Motor neuron (in vitro differentiated cells): ENCODE measurements around the gene USP48. TPM values are rescaled to one million over a fixed set of nuclear protein-coding genes. Genes with fewer than 3 reads are reported as not detected.
A peak's percentile ranks its signal among the peaks of the same experiment; 100 is the strongest.
"Not testable (repeated sequence)": the region's sequence is repeated elsewhere in the genome, so short reads cannot be mapped to it uniquely, and the experiment has no call there.

Experiments used
- ATAC-seq, 8 experiments: fragments of 200-7000 bp; cut with Tn5 transposase; replicated peaks in 6 of 8; 2 replicates each; pipeline ENCODE4 v1.8.0; 2021; ENCODE audit warnings: mild to moderate bottlenecking in 8 of 8, moderate library complexity in 8 of 8
- H3K27ac ChIP-seq, 2 donors: fragments of 250-450 bp; sonication (Bioruptor Pico); 2 replicates each; pipeline ENCODE4 v1.9.0; 2021; ENCODE audit warnings: antibody characterized with exemption in 2 of 2, mild to moderate bottlenecking in 2 of 2, moderate library complexity in 1 of 2
- H3K4me1 ChIP-seq, 2 donors: fragments of 250-450 bp; sonication (Bioruptor Pico); replicated peaks in 1 of 2; 2 replicates each; pipeline ENCODE4 v1.6.1; 2021; ENCODE audit warnings: antibody characterized with exemption in 2 of 2, mild to moderate bottlenecking in 2 of 2, moderate library complexity in 1 of 2
- H3K4me3 ChIP-seq, 5 donors: fragments of 250-450 bp; sonication (Bioruptor Pico); 2 replicates each; pipeline ENCODE4 v1.9.0; 2021; ENCODE audit warnings: antibody characterized with exemption in 5 of 5, mild to moderate bottlenecking in 5 of 5, moderate library complexity in 4 of 5
- WGBS, 10 experiments: fragments of 450-650 bp; shearing (Covaris generic); methylation state at CpG; one replicate each; pipeline ENCODE4 v1.0.0; 2022; 5-methylcytosine and 5-hydroxymethylcytosine counted together
- in situ Hi-C, 9 experiments: fragments of 400-800 bp; cut with MboI; loops; one replicate each; pipeline ENCODE4 v1.15.0; 2021; ENCODE audit warnings: low sequenced_read_pairs in 9 of 9, low pct_unique_long_range_greater_than_20kb in 2 of 9; ENCODE audit not compliant: unreplicated experiment in 9 of 9
- total RNA-seq, 8 experiments: library from RNA; unstranded; fragments of 300-600 nt; gene quantifications; 2 replicates each; pipeline versions ENCODE4 v1.2.3 to v1.2.4, GENCODE V29; 2022

The USP48 gene
- total RNA-seq, 8 experiments from 2014 or later = 34.1 to 84.9 (median 54.9) TPM

DNA sequence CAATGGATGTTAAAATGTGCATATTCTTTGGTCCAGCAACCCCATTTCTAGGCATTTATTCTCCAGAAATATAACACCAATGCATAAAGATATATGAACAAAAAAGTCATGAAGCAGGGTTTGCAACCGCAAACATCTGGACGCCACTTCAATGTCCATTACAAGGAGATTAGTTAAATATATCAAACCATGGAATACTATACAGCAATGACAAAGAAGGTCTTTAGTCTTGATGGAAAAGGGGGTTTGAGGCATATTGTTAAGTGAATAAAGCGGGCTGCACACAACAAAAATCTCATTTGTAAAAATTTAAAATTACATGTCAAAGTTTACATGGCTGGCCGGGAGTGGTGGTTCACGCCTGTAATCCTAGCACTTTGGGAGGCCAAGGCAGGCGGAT lies 145.4 kb downstream of the USP48 start:
- Histone ChIP-seq H3K4me1 (peaks cover 18 to 22% of the 10 kb centered on the region in 2 donors), H3K4me3 (no peak overlapping the region), H3K27ac (no peak overlapping the region)
- WGBS, 10 experiments = 71 to 100% (median 89%) methylated on average over 3 to 6 of the region's 6 CpGs; no CpG with 5 or more reads in 1 of the 10 experiments
- in situ Hi-C loops = loop anchor here in 1 of 9 experiments (25.0 kb wide), 1 partner anchor 400 kb away; no protein-coding TSS in a partner anchor
- ATAC-seq = no peak

DNA sequence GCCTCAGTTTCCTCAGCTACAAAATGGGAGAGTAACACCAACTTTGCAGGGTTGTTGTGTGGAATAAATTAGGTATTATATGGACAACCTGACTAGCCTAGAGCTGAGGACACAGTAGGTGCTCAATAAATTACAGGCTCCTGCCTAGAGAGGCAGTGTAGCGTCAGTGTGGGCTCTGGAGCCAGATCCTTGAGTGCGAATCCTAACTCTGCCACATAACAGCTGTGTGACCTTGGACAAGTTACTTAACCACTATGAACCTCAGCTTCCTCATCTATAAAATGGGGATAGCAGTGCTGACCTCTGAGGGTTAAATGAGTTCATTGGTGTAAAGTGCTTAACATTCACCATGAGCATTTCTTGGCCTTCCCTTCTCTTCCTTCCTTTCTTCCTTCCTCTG lies 146.9 kb downstream of the USP48 start:
- in situ Hi-C loops = loop anchor here in 1 of 9 experiments (25.0 kb wide), 1 partner anchor 399 kb away; no protein-coding TSS in a partner anchor
- Histone ChIP-seq H3K4me3 (no peak overlapping the region), H3K4me1 (peaks cover 18 to 27% of the 10 kb centered on the region in 2 donors), H3K27ac (no peak overlapping the region)
- 95 to 100% (median 100%) methylated on average over 1 to 2 of the region's 2 CpGs; no CpG with 5 or more reads in 6 of the 10 experiments for WGBS, 10 experiments
- no peak for ATAC-seq

DNA sequence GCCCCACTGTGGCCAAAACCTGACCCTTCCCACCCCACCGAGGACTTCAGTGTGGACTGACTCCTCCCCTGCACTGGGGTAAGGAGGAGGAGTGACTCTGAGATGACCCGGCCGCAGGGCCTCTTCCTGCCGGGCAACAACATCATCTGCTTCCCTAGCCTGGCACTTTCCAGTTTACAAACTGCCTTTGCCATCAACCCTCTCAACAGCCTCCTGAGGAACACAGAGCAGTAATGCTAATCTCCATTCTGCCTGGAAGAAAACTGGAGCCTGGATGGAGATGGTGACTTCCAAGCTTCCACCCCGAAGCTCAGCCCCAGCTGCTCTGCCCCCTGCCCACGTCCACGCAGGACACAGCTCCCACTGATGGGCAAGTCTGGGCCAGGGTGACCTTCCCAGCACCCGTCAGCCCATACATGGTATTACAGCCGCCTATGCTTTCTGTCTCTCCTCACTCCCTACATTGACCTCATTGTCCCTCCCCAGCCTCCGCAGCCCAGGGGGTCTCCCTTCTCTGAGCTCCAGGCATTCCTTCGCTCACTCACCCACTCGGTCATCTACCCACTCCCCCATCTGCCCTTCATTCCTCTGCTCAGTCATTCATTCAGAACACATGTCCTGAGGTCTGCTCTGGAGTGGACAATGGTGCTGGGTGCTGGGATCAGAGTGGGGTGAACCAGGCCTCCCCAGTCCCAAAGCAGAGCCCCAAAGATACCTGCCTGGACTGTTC lies 148.0 kb downstream of the USP48 start:
- WGBS, 10 experiments = 33 to 67% (median 49%) methylated on average over 1 to 11 of the region's 12 CpGs; no CpG with 5 or more reads in 4 of the 10 experiments
- Histone ChIP-seq H3K4me1 (peaks cover 12 to 22% of the 10 kb centered on the region in 2 donors), H3K4me3 (no peak overlapping the region), H3K27ac (no peak overlapping the region)
- in situ Hi-C loops = loop anchor here in 1 of 9 experiments (25.0 kb wide), 1 partner anchor 398 kb away; no protein-coding TSS in a partner anchor
- ATAC-seq = no peak

DNA sequence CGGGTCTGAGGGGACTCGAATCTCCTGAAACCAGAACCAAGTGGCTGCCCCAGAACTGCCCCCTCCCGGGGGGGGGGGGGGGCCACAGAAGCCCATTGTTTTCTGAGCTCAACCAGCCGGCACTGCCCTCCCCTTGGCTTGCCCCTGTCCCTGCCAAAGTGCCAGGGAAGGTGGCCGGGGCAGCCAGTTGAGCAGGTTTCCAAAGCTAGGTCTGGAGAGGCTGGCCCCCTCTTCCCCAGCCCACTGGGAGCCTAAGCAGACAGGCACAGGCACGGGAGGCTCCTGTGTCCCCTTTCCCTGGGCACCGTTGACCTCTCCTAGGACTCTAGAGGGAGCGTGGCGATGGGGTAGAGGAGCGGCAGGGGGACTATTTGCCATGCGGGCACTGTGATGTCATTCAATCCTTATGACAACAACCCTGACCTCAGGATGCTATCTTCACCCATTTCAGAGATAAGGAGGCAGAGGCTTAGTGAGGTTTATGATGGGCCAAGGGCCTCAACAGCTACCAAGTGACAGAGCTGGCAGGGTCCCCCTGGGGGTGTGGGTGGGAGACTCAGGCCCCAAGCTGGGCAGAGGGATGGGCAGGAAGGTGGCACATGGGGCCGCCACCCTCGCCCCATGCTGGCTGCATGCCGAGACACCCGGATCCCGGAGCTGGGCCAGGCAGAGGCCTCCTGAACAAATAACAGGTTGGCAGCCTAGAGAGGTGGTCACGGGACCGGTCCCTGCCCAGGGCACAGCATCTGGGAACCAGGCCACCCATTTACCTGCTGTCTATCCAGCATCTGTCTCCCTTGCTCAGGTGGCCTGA lies 148.8 kb downstream of the USP48 start:
- in situ Hi-C loops = loop anchor here in 1 of 9 experiments (25.0 kb wide), 1 partner anchor 397 kb away; no protein-coding TSS in a partner anchor
- no peak for ATAC-seq
- WGBS, 10 experiments = 46 to 86% (median 82%) methylated on average over 4 to 10 of the region's 18 CpGs; no CpG with 5 or more reads in 6 of the 10 experiments
- no peak overlapping the region for H3K4me3 ChIP-seq
- peaks cover 6 to 15% of the 10 kb centered on the region in 2 donors for H3K4me1 ChIP-seq
- H3K27ac ChIP-seq = no peak overlapping the region

DNA sequence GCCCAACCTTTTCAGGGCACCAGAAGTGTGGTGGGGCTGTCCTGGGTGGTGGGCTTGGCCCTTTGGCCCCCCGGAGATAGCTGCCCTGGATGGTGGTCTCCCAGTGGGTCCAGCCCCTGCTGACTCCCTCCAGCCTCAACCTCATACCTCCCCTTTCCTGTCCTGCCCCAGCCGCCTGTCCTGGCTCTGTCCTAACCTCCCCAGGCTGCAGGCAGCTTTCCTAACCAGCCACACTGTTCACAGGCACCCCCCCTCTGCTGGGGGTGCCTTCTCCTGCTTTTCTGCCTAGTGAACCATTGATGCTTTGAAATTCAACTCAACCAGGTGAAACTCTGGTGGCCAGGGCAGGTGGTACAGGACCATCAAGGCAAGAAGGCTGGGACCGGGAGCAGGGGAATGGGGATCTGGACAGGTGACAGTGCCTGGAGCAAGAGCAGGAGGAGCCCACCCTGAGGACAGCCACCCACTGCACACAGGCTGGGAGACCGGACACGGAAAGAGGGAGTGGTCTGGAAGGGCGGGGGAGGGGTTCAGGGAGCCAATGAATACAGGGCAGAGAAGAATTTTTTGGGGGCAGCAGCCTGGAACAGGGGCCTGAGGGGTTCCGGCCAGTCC lies 149.7 kb downstream of the USP48 start:
- Histone ChIP-seq H3K4me3 (no peak overlapping the region), H3K4me1 (peaks cover 0 to 9% of the 10 kb centered on the region in 2 donors), H3K27ac (no peak overlapping the region)
- WGBS, 10 experiments = 86 to 93% (median 88%) methylated on average over 2 to 6 of the region's 7 CpGs; no CpG with 5 or more reads in 7 of the 10 experiments
- peak in 3 of 8 experiments; percentile 7 to 21 (median 13) for ATAC-seq
- in situ Hi-C loops = loop anchor here in 1 of 9 experiments (25.0 kb wide), 1 partner anchor 396 kb away; no protein-coding TSS in a partner anchor

DNA sequence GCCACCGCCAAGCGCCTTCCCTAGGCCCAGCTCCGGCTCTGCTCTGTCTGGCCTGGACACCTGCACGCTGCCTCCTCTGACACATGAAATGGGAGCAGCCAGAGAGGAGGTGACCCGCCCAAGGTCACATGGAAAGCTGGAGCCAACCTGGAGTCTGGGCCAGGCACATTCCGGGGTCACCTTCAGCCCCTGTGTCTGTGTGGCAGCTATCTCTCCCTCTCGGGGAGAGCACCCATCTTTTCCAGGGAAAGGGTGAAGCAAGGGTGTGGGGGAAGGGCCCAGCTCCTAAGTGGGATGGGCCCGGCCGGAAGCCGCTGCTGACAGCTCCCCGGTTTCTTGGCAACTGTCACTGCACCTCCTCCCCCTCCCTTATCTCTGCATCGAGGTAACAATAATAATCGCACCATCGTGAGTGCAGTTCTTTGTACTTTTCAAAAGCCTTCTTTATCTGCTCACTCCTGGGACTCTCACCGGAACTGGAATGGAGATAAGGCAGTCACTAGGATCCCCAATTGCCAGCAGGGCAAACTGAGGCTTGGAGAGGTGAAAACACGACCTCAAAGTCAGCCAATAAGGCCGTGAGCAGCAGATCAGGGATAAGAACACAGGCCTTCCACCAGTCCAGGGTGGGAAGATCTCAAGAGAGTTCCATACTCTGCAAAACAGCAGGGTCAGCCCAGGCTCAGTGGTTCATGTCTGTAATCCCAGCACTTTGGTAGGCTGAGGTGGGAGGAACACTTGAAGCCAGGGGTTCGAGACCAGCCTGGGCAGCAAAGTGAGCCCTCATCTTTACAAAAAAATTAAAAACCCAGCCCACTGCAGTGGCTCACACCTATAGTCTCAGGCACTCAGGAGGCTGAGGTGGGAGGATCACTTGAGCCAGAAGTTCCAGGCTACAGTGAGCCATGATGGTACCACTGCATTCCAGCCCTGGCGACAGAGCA lies 150.7 kb downstream of the USP48 start:
- Histone ChIP-seq H3K27ac (no peak overlapping the region), H3K4me1 (peaks cover 0 to 9% of the 10 kb centered on the region in 2 donors), H3K4me3 (no peak overlapping the region)
- 0 to 81% (median 55%) methylated on average over 1 to 16 of the region's 19 CpGs; no CpG with 5 or more reads in 3 of the 10 experiments for WGBS, 10 experiments
- ATAC-seq = peak in 4 of 8 experiments; percentile 39 to 47 (median 42)
- in situ Hi-C loops = loop anchor here in 1 of 9 experiments (25.0 kb wide), 1 partner anchor 395 kb away; no protein-coding TSS in a partner anchor

DNA sequence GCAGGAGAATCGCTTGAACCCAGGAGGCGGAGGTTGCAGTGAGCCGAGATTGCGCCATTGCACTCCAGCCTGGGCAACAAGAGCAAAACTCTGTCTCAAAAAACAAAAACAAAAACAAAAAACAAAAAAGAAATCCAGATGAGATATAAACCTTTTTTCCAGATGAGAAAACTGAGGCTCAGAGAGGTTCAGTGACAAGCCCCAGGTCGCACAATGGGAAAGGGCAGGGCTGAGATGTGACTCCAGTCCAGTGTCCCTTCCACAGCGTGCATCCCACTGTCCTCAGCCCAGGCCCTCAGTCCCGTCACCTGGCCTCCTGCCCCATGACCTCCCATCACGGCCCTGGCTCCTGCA lies 151.4 kb downstream of the USP48 start:
- ATAC-seq, H3K4me1 ChIP-seq, H3K27ac ChIP-seq, H3K4me3 ChIP-seq: not testable (repeated sequence)
- in situ Hi-C loops = loop anchor here in 1 of 9 experiments (25.0 kb wide), 1 partner anchor 394 kb away; no protein-coding TSS in a partner anchor
- 43 to 100% (median 85%) methylated on average over 1 to 7 of the region's 8 CpGs; no CpG with 5 or more reads in 3 of the 10 experiments for WGBS, 10 experiments

DNA sequence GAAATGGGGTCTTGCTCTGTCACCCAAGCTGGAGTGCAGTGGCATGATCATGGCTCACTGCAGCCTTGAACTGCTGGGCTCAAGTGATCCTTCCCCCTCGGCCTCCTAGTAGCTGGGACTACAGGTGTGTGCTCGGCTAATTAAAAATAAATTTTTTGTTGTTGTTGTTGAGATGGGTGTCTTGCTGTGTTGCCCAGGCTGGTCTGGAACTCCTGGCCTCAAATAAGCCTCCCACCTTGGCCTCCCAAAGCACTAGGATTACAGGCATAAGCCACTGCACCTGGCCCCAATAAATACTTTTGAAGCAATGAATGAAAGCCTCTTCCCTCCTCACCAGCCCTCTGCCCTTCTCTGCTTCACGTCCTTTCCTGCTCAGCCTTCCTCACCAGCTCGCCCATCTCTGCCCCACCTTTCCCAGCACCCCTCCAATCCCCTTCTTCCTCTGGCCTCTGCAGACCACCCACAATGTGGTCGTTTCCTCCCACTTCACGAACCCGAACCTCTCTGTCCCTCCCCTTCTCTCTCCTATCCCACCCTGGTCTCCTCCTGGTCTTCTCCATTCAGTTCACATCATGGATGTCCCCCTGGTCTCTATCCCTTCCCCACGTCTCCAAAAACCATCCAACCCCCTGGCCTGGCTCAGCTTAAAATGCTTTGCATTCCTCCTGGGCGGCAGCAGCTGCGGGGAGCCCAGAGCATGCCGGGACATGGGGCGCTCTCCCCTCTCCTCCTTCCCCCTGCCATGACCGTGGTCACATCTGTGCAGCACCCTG lies 152.2 kb downstream of the USP48 start:
- 8 to 83% (median 35%) methylated on average over 2 to 7 of the region's 13 CpGs; no CpG with 5 or more reads in 5 of the 10 experiments for WGBS, 10 experiments
- Histone ChIP-seq H3K27ac (no peak overlapping the region), H3K4me3 (no peak overlapping the region), H3K4me1 (peaks cover 0 to 9% of the 10 kb centered on the region in 2 donors)
- in situ Hi-C loops = loop anchor here in 1 of 9 experiments (25.0 kb wide), 1 partner anchor 393 kb away; no protein-coding TSS in a partner anchor
- ATAC-seq = no peak

DNA sequence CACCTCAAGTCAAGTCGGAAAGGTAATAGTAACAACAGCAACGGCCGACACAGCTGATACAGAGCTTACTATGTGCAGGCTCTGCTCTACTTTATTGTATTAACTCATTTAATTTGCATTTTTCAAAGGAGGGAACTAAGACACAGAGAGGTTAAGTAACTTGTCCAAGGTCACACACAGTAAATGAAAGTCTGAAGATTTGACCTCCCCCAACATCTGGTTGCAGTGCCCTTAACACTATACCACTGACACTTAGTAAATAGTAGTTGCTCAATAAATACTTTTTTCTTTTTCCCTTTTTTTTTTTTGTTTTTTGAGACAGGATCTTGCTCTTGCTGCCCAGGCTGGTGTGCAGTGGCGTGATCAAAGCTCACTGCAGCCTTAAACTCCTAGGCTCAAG lies 153.0 kb downstream of the USP48 start:
- 60 to 100% (median 92%) methylated on average over 1 to 4 of the region's 4 CpGs; no CpG with 5 or more reads in 3 of the 10 experiments for WGBS, 10 experiments
- Histone ChIP-seq H3K4me1 (peaks cover 0 to 9% of the 10 kb centered on the region in 2 donors), H3K4me3 (no peak overlapping the region), H3K27ac (no peak overlapping the region)
- ATAC-seq = no peak
- in situ Hi-C loops = loop anchor here in 1 of 9 experiments (25.0 kb wide), 1 partner anchor 393 kb away; no protein-coding TSS in a partner anchor

DNA sequence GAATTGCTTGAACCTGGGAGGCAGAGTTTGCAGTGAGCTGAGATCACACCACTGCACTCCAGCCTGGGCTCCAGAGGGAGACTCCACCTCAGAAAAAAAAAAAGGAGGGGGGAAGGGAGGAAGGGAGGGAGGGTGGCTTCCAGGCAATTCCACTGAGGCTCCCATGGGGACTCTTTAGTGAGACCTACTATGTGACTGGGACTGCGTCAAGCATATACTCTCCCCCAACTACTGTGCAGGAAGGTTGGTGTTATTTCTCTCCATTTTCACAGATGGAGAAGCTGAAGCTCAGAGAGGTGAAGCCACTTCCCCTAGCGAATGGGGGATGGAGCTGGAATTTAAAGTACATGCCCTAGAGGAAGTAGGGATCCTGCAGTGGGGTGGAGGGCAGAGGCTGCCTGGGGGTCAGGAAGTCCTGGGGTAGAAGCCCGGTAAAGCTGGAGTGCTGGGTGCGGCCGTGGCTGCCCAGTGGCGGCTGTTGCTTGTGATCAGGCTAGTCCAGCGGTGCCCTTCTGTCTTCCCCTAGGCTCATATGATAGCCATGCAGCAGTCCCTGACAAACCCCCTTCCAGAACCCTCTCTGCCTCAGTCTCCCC lies 154.1 kb downstream of the USP48 start:
- Histone ChIP-seq H3K27ac (no peak overlapping the region), H3K4me1 (peaks cover 0 to 9% of the 10 kb centered on the region in 2 donors), H3K4me3 (no peak overlapping the region)
- 66 to 100% (median 80%) methylated on average over 1 to 7 of the region's 7 CpGs; no CpG with 5 or more reads in 5 of the 10 experiments for WGBS, 10 experiments
- in situ Hi-C loops = loop anchor here in 1 of 9 experiments (25.0 kb wide), 1 partner anchor 392 kb away; no protein-coding TSS in a partner anchor
- ATAC-seq = no peak
